ENCODE measurements around the gene CD6.

CD6 gene

DNA sequence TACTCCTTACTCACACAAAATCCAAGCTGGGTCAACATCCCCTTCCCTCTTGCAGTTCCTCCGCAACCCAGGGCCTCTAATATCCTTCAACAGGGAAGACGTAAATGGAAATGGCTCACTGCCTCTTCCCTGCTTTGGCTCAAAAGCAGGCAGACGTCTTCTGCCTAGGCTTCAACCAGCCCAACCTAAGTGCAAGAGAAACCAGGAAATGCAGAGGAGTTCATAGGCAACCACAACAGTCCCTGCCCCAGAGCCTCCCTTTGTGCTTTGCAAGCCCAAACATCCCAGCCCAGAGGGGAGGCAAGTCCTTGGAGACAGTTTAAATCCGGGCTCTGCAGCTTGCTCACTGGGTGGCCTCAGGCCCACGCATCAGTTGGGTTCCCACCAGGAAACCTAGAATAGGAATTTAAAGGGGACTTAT is 33.3 kb downstream of the CD6 start:
- TF ChIP-seq, protein P1, sequence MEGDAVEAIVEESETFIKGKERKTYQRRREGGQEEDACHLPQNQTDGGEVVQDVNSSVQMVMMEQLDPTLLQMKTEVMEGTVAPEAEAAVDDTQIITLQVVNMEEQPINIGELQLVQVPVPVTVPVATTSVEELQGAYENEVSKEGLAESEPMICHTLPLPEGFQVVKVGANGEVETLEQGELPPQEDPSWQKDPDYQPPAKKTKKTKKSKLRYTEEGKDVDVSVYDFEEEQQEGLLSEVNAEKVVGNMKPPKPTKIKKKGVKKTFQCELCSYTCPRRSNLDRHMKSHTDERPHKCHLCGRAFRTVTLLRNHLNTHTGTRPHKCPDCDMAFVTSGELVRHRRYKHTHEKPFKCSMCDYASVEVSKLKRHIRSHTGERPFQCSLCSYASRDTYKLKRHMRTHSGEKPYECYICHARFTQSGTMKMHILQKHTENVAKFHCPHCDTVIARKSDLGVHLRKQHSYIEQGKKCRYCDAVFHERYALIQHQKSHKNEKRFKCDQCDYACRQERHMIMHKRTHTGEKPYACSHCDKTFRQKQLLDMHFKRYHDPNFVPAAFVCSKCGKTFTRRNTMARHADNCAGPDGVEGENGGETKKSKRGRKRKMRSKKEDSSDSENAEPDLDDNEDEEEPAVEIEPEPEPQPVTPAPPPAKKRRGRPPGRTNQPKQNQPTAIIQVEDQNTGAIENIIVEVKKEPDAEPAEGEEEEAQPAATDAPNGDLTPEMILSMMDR (IDR thresholded peaks at IDR 0.05; ENCODE audit: insufficient read depth, low read length), result no peak
- TF ChIP-seq, protein P2, sequence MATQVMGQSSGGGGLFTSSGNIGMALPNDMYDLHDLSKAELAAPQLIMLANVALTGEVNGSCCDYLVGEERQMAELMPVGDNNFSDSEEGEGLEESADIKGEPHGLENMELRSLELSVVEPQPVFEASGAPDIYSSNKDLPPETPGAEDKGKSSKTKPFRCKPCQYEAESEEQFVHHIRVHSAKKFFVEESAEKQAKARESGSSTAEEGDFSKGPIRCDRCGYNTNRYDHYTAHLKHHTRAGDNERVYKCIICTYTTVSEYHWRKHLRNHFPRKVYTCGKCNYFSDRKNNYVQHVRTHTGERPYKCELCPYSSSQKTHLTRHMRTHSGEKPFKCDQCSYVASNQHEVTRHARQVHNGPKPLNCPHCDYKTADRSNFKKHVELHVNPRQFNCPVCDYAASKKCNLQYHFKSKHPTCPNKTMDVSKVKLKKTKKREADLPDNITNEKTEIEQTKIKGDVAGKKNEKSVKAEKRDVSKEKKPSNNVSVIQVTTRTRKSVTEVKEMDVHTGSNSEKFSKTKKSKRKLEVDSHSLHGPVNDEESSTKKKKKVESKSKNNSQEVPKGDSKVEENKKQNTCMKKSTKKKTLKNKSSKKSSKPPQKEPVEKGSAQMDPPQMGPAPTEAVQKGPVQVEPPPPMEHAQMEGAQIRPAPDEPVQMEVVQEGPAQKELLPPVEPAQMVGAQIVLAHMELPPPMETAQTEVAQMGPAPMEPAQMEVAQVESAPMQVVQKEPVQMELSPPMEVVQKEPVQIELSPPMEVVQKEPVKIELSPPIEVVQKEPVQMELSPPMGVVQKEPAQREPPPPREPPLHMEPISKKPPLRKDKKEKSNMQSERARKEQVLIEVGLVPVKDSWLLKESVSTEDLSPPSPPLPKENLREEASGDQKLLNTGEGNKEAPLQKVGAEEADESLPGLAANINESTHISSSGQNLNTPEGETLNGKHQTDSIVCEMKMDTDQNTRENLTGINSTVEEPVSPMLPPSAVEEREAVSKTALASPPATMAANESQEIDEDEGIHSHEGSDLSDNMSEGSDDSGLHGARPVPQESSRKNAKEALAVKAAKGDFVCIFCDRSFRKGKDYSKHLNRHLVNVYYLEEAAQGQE (IDR thresholded peaks at IDR 0.05; ENCODE audit: insufficient replicate concordance, low read depth), result no peak
- TF ChIP-seq POLR2AphosphoS5 (IDR thresholded peaks at IDR 0.05; ENCODE audit: low read depth), result no peak
- TF ChIP-seq GABPA (IDR thresholded peaks at IDR 0.05; ENCODE audit: low read depth), result no peak
- no peak for TF ChIP-seq SPI1 (IDR thresholded peaks at IDR 0.05; ENCODE audit: borderline replicate concordance, low read depth)
- H3K27me3 ChIP-seq (ENCODE audit: insufficient read depth, poor library complexity, severe bottlenecking), result peaks cover 20% of the 10 kb centered on the region

DNA sequence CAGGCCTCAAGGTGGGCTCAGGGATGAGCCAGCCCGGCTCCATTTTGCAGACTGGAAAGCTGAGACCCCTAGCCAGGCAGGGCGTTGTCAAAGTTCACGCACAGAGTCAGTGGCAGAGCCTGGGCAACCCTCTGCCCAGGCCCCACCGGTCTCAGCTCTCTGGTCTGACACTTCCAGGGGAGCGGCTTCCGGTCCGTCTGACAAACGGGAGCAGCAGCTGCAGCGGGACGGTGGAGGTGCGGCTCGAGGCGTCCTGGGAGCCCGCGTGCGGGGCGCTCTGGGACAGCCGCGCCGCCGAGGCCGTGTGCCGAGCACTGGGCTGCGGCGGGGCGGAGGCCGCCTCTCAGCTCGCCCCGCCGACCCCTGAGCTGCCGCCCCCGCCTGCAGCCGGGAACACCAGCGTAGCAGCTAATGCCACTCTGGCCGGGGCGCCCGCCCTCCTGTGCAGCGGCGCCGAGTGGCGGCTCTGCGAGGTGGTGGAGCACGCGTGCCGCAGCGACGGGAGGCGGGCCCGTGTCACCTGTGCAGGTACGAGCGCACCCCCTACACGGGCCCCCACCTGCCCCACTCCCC is 36.0 kb downstream of the CD6 start:
- no peak for TF ChIP-seq SPI1 (IDR thresholded peaks at IDR 0.05; ENCODE audit: borderline replicate concordance, low read depth)
- no peak for TF ChIP-seq GABPA (IDR thresholded peaks at IDR 0.05; ENCODE audit: low read depth)
- TF ChIP-seq, protein P1 (IDR thresholded peaks at IDR 0.05; ENCODE audit: insufficient read depth, low read length), result no peak
- no peak for TF ChIP-seq POLR2AphosphoS5 (IDR thresholded peaks at IDR 0.05; ENCODE audit: low read depth)
- Histone ChIP-seq H3K27me3 (ENCODE audit: insufficient read depth, poor library complexity, severe bottlenecking) (peaks cover 20% of the 10 kb centered on the region), H3K27ac (replicated peaks) (no peak overlapping the region), H3K4me3 (replicated peaks; ENCODE audit: insufficient read depth, low read length) (no peak overlapping the region)
- DNase-seq (ENCODE audit: low read depth in 1 of 2, low spot score in 1 of 2), result no peak

More for the DNA sequence above, 33.3 kb downstream of the CD6 start:
- Histone ChIP-seq H3K4me3 (replicated peaks; ENCODE audit: insufficient read depth, low read length) (no peak overlapping the region), H3K27ac (replicated peaks) (no peak overlapping the region)
- DNase-seq (ENCODE audit: low read depth in 1 of 2, low spot score in 1 of 2), result no peak

DNA sequence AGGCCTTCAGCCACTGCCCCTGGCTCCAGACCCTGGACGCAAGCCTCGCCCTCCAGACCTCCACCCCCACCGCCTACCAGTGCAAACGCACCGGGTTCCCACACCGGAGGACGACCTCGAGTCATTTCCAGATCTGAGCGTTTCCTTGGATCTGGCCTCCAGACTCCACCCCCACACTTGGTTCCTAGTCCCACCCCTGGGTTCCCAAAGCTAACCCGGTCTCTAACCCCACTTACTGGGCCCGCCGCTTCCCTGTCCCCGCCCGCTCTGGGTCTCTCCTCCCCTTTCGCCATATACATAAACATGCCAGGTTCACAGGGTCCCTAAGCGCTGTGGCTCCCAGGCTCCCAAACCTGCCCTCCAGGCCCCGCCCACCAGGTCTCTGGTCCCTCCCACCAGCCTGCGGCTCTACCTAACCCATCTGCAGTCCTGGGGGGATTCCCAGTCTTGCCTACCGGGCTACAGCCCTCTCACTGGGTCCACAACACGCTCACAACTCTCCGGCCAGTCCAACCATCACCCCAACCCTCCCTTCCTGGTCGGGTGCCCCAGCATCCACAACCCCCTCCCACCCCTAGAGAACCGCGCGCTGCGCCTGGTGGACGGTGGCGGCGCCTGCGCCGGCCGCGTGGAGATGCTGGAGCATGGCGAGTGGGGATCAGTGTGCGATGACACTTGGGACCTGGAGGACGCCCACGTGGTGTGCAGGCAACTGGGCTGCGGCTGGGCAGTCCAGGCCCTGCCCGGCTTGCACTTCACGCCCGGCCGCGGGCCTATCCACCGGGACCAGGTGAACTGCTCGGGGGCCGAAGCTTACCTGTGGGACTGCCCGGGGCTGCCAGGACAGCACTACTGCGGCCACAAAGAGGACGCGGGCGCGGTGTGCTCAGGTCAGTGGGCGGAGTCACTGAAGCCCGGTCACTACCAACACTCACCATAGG is 36.7 kb downstream of the CD6 start:
- Histone ChIP-seq H3K4me3 (replicated peaks; ENCODE audit: insufficient read depth, low read length) (no peak overlapping the region), H3K27ac (replicated peaks) (no peak overlapping the region), H3K27me3 (ENCODE audit: insufficient read depth, poor library complexity, severe bottlenecking) (peaks cover 20% of the 10 kb centered on the region)
- DNase-seq (ENCODE audit: low read depth in 1 of 2, low spot score in 1 of 2), result no peak
- TF ChIP-seq, protein P2 (IDR thresholded peaks at IDR 0.05; ENCODE audit: insufficient replicate concordance, low read depth), result no peak
- TF ChIP-seq SPI1 (IDR thresholded peaks at IDR 0.05; ENCODE audit: borderline replicate concordance, low read depth), result no peak
- TF ChIP-seq GABPA (IDR thresholded peaks at IDR 0.05; ENCODE audit: low read depth), result no peak
- TF ChIP-seq, protein P1 (IDR thresholded peaks at IDR 0.05; ENCODE audit: insufficient read depth, low read length), result no peak
- no peak for TF ChIP-seq POLR2AphosphoS5 (IDR thresholded peaks at IDR 0.05; ENCODE audit: low read depth)

All from HL-60 (cell line).